ENCODE data around the gene PARL.
A peak's percentile ranks its signal among the peaks of the same experiment; 100 is the strongest.

PARL gene

DNA sequence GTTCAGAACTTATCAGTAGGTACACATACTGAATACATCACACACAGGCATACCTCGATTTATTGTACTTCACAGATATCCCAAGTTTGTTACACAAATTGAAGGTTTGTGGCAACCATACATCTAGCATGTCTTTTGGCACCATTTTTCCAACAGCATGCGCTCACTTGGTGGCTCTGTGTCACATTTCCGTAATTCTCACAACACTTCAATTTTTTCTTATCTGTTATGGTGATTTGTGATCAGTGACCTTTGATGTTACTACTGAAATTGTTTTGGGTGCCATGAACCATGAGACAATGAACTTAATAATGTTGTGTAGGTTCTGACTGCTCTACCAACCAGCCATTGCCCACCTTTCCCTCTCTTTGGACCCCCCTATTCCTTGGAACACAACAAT, 10.8 kb downstream of the PARL start:
- DNase-seq, result no peak
- in situ Hi-C loops (cut with HindIII; ENCODE audit: low pct_ligation_motif_present, low pct_unique_long_range_greater_than_20kb, low sequenced_read_pairs), result no loop called here

DNA sequence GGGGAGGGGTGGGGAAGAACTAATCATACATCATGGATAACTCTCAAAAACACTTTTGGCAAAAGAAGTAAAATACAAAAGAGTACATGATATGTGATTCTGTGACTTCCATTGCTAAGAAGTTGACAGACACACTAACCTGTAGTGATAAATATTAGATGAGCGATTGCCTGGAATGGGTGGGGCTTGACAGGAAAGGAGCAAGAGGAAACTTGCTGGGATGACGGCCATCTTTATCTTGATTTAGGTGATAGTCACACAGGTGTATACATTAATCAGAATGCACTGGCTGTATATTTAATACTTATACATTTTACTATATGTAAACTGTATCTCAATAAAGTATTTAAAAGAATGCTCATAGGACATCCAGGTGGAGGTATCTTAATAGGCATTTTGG, 13.1 kb downstream of the PARL start:
- in situ Hi-C loops (cut with HindIII; ENCODE audit: low pct_ligation_motif_present, low pct_unique_long_range_greater_than_20kb, low sequenced_read_pairs), result no loop called here
- DNase-seq, result no peak

DNA sequence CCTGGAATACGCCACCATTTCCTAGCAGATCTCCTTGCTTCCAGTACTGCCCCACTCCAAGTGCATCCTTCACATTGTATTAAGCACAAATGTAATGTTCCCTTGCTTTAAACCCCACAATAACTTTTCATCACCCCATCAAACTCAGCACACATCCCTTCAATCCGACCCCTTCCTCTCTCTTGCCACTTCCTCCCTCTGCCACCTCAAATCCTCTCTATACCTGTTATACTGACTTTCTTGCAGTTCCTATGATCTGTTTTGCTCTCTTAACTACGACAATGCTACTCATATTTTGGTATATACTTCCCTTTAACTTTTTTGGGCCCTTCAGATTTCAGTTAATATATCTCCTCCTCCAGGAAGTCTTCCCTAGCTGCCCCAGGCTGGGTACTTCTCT, 14.1 kb downstream of the PARL start:
- DNase-seq, result no peak
- in situ Hi-C loops (cut with HindIII; ENCODE audit: low pct_ligation_motif_present, low pct_unique_long_range_greater_than_20kb, low sequenced_read_pairs), result no loop called here

DNA sequence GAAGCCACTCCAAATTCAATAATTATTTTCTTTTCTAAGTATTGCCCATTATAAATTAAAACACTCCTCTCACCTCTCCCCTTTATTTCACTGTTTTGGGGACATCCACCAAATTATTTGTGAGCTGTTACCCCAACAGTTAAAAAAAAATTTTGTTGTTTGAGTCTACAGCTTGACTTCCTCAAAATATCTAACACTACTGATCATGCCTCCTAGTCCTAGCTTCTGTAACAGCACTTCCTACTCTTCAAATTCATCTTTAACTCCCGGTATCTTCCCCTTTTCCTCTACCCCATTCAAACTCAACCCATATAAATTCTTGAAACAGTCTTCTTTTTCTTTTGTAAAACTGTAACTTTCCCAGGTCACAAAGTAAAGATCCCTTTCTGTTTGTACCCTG, 15.9 kb downstream of the PARL start:
- in situ Hi-C loops (cut with HindIII; ENCODE audit: low pct_ligation_motif_present, low pct_unique_long_range_greater_than_20kb, low sequenced_read_pairs), result no loop called here
- DNase-seq, result no peak

DNA sequence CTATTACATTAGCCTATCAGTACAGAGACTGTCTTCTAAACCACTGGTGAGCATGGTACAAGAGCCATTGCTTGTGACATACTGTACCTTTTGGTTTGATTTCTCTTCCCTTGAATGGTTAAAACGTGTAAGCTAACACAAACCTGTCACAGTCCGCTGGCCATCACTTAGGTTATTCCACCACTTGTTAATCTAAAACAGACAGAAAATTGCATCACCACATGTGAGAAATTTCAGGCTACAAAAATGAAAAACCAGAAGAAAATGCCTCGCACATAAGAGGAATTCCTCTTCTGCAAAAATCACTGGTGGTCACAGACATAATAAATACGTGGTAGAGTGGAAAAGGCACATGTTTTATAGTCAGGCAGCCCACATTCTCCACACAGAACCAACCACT, 22.1 kb downstream of the PARL start:
- in situ Hi-C loops (cut with HindIII; ENCODE audit: low pct_ligation_motif_present, low pct_unique_long_range_greater_than_20kb, low sequenced_read_pairs), result no loop called here
- peak; percentile 64 for DNase-seq

DNA sequence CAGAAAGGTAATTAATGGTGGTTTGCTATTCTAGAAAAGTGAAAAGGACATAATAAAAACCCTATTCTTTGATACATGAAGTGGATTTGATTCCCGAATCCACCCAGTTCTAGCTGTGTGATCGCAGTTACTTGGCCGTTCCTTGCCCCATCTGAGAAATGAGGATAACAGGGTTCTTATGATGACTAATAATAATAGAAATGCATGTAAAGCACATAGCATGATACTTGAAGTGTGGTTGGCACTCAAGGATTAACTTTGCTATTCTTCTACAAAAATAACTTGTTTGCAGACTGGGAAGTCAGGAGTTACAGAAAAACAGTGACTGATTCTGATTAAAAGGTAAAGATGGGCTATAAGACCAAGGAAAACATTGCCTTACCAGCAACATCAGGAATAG, 26.8 kb downstream of the PARL start:
- in situ Hi-C loops (cut with HindIII; ENCODE audit: low pct_ligation_motif_present, low pct_unique_long_range_greater_than_20kb, low sequenced_read_pairs), result no loop called here

DNA sequence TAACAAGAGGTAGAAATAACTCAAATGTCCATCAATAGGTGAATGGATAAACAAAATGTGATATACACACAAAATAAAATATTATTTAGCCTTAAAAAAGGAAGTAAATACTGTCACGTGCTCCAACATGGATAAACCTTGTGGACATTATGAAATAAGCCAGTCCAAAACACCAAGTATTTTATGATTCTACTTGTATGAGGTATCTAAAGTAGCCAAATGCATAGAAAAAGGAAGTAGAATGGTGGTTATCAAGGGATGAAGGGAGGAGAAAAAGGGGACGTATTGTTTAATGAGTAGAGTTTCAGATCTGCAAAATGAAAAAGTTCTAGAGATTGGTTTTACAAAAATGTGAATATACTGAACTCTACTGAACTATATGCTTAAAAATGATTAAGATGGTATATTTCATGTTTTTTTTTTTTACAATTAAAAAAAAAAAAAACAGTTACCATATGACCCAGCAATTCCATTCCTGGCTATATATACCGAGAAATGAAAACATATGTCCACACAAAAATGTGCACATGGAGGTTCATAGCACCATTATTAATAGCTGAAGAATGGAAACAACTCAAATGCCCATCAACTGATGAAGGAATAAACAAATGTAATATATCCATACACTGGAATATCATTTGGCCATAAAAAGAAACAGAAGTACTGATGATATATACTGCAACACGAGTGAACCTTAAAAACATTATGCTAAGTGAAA, 30.2 kb downstream of the PARL start:
- in situ Hi-C loops (cut with HindIII; ENCODE audit: low pct_ligation_motif_present, low pct_unique_long_range_greater_than_20kb, low sequenced_read_pairs), result no loop called here
- no peak for DNase-seq

More for the DNA sequence above, 26.8 kb downstream of the PARL start:
- DNase-seq, result no peak

DNA sequence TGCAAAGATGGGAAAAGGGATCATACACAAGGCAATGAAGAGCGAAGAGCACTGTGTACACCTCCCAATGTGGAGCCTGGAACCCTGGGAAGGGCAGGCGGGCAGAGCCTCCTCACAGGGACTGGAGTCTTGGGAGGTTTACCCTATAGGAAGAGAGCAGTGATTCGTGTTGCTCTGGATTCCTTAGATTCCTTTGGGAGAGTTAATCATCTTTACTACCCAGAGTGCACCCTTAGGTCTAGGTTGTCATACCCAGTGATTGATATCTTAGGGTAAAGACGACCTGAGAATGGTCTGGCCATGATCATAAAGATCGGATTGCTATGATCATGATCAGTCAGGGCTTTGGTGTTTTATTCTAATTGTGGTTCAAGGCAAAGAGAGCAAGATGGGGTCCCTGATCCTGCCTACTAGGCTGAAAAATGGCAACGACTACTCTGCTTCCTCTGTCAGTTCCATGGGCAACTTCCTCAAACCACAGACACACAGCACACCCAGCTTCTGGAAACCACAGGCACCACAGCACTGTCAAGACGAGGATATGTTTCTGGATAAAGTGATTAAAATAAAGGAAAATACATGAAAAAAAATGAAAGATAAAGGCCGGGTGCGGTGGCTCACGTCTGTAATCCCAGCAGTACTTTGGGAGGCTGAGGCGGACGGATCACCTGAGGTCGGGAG, 38.9 kb downstream of the PARL start:
- in situ Hi-C loops (cut with HindIII; ENCODE audit: low pct_ligation_motif_present, low pct_unique_long_range_greater_than_20kb, low sequenced_read_pairs), result no loop called here

DNA sequence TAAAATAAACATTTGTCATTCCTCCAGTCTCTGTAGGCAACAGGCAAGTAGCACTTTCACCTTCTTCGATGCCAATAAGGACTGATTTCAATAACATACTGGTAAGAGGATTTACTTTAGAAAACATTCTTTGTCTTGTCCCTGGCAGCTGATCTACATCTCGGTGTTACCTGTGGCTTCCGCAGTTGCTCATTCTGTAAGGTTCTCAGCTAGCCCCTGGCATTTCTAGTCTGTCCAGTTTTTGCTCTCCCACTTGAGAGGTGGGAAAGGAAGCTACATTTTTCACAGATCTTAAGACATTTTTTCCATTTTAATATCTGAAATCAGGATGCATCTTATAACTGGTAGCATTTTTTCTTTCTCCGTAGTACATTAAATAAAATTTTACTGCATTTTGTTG, 39.6 kb downstream of the PARL start:
- in situ Hi-C loops (cut with HindIII; ENCODE audit: low pct_ligation_motif_present, low pct_unique_long_range_greater_than_20kb, low sequenced_read_pairs), result no loop called here
- no peak for DNase-seq

More for the DNA sequence above, 38.9 kb downstream of the PARL start:
- DNase-seq, result peak; percentile 63

DNA sequence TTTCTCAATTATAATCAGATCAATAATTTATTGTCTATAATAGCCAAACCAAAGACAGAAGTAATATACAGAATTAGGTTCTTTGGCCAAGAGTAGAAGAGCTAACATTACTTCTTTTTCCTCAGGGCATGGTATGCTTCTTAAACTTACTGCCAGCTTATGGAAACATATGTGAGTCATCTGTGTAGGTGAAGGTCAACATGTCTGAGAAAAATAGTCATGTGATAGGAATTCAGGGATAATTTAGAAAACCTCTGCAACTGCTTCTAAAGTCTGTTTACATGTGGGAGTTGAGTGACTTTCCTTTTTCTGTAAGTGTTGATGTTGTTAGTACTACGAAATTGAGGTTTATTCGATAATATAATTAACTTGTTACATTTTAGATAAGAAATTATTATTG, 40.1 kb downstream of the PARL start:
- in situ Hi-C loops (cut with HindIII; ENCODE audit: low pct_ligation_motif_present, low pct_unique_long_range_greater_than_20kb, low sequenced_read_pairs), result no loop called here
- DNase-seq, result peak; percentile 45

DNA sequence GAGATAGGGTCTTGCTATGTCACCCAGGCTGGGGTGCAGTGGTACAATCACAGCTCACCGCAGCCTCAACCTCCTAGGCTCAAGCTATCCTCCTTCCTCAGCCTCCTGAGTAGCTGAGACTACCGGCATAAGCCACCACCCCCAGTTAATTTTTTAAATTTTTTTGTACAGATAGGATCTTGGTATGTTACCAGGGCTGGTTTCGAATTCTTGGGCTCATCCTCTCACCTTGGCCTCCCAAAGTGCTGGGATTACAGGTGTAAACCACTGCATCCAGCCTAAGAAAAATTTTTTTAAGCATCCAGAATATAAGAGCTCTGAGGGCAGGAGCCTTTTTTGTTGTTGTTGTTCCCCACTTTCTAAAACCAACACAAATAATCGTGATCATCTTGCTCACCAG, 44.9 kb downstream of the PARL start:
- no peak for DNase-seq
- in situ Hi-C loops (cut with HindIII; ENCODE audit: low pct_ligation_motif_present, low pct_unique_long_range_greater_than_20kb, low sequenced_read_pairs), result no loop called here

DNA sequence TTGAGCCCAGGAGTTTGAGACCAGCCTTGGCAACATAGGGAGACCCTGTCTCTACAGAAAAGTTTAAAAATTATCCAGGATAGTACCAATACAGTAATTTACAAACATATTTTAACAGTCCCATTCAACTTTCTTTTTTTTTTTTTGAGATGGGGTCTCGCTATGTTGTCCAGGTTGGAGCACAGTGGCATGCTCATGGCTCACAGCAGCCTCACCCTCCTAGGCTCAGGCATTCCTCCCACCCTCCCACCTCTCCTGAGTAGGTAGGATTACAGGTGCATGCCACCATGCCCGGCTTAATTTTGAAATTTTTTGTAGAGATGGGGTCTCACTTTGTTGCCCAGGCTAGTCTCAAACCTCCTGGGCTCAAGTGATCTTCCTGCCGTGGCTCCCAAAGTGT, 46.8 kb downstream of the PARL start:
- in situ Hi-C loops (cut with HindIII; ENCODE audit: low pct_ligation_motif_present, low pct_unique_long_range_greater_than_20kb, low sequenced_read_pairs), result no loop called here
- DNase-seq, result no peak

DNA sequence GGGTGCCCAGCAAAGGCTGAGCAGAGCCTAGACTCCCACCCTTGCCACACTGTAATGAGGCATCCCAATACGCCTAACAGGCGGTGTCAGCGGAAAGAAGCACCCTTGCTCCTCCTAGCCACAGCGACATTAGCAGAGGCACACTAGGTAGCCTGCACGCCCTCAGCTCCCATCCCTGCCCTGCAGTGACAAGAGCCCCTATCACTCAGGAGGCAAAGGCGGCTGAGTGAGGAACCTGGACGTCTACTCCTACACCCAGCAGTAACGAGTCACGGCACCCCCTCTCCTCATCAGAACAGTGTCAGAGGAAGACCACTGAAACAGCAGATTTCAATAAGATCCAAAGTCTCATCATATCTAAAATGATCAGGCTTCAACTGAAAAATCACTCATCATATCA, 47.3 kb downstream of the PARL start:
- in situ Hi-C loops (cut with HindIII; ENCODE audit: low pct_ligation_motif_present, low pct_unique_long_range_greater_than_20kb, low sequenced_read_pairs), result no loop called here
- DNase-seq, result no peak

DNA sequence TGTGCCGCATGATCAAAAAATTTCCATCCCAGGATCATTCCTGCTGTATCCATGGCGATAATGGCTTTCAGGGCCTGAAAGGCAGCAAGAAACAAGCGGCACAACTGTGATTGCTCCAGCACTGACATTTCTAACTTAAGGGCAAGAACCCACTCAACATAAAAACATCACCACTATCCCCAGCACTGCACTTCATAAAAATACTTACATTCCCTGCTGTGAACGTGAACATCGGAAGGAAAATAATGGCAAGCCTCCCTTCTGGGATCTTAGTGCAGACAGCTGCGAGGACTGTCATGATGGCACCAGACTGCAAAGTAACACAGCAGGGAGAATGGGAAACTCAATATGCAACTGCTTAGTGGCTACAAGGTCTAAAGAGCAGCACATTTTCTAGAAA, 51.2 kb downstream of the PARL start:
- DNase-seq, result no peak
- in situ Hi-C loops (cut with HindIII; ENCODE audit: low pct_ligation_motif_present, low pct_unique_long_range_greater_than_20kb, low sequenced_read_pairs), result no loop called here

DNA sequence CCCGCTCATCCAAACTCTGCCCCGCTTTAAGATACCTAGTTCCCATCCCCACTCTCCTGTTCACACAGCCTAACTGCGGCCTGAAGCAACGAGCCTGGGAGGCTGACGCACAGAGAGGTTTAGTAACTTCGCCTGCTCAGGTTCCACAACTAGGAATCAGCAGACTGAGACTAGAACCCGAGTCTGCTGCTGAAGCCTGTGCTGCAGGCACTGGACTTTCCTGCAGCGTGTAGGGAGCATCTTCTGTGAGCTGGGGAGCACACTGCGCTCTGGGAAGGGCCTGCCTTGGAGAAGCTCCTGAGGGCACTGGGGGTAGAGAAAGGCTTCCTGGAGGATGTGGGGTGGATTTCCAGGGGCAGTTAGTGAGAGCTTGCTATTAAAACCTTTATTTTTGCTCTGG, 54.5 kb downstream of the PARL start:
- DNase-seq, result no peak
- in situ Hi-C loops (cut with HindIII; ENCODE audit: low pct_ligation_motif_present, low pct_unique_long_range_greater_than_20kb, low sequenced_read_pairs), result no loop called here

DNA sequence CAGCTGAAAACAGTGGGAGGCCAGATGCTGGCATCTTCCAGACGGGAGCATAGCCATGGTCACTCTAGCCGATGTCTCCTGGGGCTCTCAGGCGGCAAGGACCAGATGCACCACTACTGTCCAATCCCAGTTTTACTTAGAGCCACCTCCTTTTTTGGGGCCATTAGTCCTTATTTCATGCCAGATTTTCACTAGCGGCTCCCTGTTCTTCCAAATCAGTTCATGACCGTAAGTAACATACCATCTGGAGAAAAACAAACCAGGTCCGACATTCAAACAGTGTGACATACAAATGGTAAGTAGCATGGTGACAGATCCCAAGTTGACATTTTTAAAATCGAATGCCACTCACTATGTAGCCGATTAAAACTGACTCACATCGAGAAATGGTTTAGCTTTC, 55.2 kb downstream of the PARL start:
- no peak for DNase-seq
- in situ Hi-C loops (cut with HindIII; ENCODE audit: low pct_ligation_motif_present, low pct_unique_long_range_greater_than_20kb, low sequenced_read_pairs), result no loop called here

DNA sequence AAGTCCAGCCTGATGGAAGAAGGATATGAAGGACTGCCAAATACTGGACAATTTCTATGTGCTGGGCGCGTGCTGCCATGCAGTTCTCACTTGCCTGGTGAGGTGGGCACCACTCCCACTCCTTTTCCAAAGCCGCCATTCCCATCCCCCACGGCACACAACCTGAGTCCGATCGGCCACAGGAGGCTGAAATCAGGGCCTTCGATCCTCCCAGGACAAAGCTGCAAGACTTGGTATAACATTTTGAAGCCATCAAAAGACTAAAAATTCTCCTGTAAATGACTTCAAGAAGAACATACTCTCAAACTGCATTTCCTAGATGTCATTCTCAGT, 56.2 kb downstream of the PARL start:
- DNase-seq, result no peak
- in situ Hi-C loops (cut with HindIII; ENCODE audit: low pct_ligation_motif_present, low pct_unique_long_range_greater_than_20kb, low sequenced_read_pairs), result no loop called here

DNA sequence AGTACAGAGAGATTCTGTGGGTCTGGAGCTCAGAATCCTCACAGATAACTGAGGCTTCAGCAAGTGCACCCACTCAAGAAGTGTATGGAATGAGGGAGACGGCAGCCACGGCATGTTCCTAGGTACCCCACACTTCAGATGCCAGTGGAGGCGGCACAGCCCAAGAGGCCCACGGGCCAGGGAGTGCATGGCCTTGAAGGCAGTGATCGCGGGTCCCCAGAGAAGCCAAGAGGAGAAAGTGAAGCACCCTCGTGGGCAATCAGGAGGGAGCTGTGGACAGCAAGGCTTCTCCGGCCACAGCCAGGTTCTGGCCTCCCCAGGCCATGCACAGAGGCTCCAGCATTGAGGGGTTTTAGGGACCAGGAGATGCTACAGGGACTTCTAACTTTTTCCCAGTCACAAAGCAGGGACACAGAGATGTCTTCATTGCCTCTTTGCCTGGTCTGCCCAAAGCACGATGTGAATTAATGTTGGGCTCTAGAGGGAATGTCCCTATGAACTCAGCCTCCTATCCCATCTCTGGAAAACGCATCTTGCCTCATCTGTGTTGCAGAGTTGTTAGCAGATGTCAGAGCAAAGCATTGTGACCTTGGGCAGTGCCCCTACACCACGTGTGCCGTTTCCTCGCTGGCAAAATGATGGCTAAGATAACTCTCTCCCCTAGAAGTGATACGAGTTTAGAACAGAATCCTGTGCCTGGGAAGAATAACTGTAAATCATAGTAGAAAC, 56.7 kb downstream of the PARL start:
- in situ Hi-C loops (cut with HindIII; ENCODE audit: low pct_ligation_motif_present, low pct_unique_long_range_greater_than_20kb, low sequenced_read_pairs), result no loop called here
- no peak for DNase-seq

DNA sequence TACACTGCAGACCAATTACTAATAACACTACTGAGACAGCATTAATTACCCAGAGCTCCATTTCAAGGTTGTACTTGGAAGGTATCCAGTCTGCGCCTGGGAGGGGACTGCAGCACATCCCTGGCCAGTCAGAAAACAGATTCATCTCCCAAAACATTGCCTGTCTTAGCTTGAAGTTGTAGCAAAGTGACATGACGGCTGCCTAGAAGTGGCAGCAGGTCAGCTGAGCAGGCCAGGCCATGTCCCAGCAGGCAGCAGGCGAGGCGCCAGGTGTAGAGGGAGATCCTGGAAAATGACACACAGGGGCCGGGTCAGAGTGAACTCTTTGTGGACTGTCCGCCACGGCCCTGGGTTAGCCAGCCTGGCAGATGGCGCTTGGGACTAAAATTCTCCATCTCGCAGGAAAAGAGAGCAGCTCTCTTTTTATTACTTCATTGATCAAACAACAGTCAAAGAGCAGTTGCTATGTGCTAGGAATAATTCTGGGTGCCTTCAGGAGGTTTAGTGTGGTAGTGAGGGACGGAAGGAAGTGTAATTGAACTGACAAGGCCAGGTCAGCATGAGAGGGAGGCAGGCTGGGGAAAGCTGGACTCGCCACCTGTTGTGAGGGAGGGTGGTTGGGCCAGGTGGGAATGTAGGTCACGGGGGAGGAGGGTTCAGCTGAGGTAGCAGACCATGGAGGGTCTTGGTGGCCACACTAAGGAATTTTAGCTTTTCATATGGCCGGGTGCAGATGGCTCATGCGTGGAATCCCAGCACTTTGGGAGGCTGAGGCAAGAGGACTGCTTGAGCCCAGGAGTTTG, 58.0 kb downstream of the PARL start:
- in situ Hi-C loops (cut with HindIII; ENCODE audit: low pct_ligation_motif_present, low pct_unique_long_range_greater_than_20kb, low sequenced_read_pairs), result no loop called here
- no peak for DNase-seq

Measured in ACHN (cell line).